Measurements from ENCODE around the gene CEACAM7.

DNA sequence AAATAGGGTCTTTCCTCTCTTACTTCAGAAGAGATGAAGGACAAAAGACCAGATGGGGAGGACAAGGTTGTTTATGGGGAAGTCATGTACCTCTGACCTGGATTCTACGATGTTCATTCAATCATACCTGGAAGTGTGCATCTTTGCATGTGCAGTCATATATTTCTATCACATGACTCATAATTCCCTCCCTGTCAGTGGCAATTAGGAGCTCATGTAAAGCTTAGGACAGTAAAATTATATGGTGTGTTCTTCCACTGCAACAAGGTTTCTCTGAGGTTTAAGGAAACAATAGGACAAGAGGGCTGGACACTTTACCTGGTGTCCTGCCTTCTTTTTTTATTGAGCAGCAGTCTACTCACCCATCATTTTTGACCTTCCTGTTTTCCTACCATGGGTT is 19.8 kb downstream of the CEACAM7 start:
- TF ChIP-seq POLR2A (IDR thresholded peaks at IDR 0.05), result no peak
- TF ChIP-seq, protein P1, sequence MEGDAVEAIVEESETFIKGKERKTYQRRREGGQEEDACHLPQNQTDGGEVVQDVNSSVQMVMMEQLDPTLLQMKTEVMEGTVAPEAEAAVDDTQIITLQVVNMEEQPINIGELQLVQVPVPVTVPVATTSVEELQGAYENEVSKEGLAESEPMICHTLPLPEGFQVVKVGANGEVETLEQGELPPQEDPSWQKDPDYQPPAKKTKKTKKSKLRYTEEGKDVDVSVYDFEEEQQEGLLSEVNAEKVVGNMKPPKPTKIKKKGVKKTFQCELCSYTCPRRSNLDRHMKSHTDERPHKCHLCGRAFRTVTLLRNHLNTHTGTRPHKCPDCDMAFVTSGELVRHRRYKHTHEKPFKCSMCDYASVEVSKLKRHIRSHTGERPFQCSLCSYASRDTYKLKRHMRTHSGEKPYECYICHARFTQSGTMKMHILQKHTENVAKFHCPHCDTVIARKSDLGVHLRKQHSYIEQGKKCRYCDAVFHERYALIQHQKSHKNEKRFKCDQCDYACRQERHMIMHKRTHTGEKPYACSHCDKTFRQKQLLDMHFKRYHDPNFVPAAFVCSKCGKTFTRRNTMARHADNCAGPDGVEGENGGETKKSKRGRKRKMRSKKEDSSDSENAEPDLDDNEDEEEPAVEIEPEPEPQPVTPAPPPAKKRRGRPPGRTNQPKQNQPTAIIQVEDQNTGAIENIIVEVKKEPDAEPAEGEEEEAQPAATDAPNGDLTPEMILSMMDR (IDR thresholded peaks at IDR 0.05), result no peak

Measured in esophagus squamous epithelium (tissue), 4 donors.